ENCODE results near the gene ARL3. TPM values are rescaled to one million over a fixed set of nuclear protein-coding genes. Genes with fewer than 3 reads are reported as not detected.
A peak's percentile ranks its signal among the peaks of the same experiment; 100 is the strongest.

ARL3 gene
- total RNA-seq, 4 donors from 2014 or later, result 1.4 to 9.1 (median 2.4) TPM

DNA sequence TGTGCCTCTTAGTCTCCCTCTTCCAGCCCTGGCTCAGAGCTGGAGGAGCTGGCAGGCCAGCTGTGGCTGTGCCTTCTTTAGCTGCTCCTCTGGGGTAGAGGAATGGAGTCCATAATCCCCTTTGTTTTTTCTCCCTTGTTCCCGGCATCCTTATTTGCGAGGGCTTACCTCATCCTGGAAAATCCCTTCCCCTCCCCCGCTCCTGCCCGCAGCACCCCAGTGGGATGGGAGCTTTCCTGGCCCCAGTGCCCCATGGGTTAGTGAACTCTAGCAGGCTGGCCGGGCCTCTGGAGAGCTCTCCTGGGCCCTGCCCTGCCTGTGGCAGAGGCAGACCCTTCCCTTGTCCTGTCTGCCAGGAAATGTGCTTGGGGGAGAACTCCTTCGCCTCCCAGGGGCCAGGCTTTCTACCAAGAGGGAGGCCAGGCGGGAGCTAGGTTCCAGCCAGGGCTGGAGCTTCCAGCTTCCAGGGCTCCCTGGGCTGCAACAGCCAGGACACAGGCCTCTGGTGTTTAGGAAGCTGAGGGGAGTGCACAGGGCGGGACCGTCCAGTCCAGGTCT, 86.4 kb downstream of the ARL3 start:
- TF ChIP-seq POLR2A (IDR thresholded peaks at IDR 0.05), result no peak
- TF ChIP-seq, protein P1, sequence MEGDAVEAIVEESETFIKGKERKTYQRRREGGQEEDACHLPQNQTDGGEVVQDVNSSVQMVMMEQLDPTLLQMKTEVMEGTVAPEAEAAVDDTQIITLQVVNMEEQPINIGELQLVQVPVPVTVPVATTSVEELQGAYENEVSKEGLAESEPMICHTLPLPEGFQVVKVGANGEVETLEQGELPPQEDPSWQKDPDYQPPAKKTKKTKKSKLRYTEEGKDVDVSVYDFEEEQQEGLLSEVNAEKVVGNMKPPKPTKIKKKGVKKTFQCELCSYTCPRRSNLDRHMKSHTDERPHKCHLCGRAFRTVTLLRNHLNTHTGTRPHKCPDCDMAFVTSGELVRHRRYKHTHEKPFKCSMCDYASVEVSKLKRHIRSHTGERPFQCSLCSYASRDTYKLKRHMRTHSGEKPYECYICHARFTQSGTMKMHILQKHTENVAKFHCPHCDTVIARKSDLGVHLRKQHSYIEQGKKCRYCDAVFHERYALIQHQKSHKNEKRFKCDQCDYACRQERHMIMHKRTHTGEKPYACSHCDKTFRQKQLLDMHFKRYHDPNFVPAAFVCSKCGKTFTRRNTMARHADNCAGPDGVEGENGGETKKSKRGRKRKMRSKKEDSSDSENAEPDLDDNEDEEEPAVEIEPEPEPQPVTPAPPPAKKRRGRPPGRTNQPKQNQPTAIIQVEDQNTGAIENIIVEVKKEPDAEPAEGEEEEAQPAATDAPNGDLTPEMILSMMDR (IDR thresholded peaks at IDR 0.05), result no peak
- no peak for DNase-seq
- Histone ChIP-seq H3K36me3 (peaks cover 0 to 12% (median 0%) of the 10 kb centered on the region in 3 donors), H3K4me3 (no peak overlapping the region), H3K27ac (peak overlapping the region; percentile 50 to 85 (median 65)), H3K9me3 (no peaks in the 10 kb centered on the region), H3K4me1 (peaks cover 0 to 28% (median 0%) of the 10 kb centered on the region in 4 donors), H3K27me3 (no peaks in the 10 kb centered on the region)

DNA sequence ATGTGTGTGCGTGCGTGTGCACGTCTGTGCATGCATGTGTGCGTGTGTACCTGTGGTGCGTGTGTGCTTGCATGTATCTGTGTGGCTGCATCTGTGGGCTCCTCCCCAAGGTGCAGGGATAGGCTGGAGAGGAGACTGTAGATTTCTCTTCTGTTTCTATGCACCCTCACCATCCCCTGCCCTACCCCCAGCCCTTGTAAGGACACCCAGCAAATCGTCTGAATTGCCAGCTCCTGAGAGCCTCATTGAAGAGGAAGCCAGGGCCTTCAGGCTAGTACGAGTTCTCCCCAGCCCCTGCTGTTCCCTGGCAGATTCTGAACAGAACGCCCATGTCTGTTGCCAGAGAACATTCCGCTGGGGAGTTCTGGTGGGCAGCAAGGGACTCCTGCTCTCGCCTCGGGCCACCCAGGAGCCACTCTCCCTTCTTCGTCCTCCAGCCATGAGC, 86.9 kb downstream of the ARL3 start:
- no peak for DNase-seq

DNA sequence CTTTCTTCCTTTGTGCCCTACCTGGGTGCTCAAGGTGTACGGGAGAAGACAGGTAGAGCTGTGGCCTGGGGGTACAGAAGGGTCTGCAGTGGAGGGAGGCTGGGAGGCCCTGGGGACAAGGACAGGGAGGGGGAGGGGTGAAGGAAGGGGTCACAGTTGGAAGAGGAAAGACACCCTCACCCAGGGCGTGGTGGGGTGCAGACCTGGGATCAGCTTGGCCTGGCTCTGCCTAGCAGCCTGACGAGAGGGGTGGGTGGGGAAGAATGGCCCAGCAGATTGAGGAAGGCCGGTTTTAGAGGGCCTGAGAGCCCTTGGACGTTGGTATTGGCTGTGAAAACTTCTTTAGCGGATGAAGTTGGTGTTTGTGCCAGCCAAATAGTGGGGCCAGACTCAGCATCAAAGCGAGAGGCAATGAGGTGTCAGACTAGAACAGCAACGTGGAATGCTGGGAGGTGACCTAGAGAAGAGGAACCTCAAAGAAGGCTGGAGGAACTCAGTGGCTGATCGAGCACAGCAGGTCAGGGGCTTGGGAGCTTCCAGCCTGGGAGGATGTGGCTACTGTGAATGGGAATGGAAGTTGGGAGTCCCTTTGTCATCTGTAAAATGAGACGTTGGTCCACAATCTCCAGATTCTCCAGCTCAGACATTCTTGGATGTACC, 88.0 kb downstream of the ARL3 start:
- Histone ChIP-seq H3K27me3 (no peaks in the 10 kb centered on the region), H3K4me3 (no peak overlapping the region), H3K36me3 (peaks cover 0 to 12% (median 0%) of the 10 kb centered on the region in 3 donors), H3K27ac (peak overlapping the region in 1 of 4 donors; percentile 85), H3K9me3 (no peaks in the 10 kb centered on the region), H3K4me1 (peaks cover 0 to 18% (median 0%) of the 10 kb centered on the region in 4 donors)
- TF ChIP-seq POLR2A (IDR thresholded peaks at IDR 0.05), result no peak
- TF ChIP-seq, protein P1 (IDR thresholded peaks at IDR 0.05), result no peak
- DNase-seq, result no peak

More for the DNA sequence above, 86.9 kb downstream of the ARL3 start:
- H3K27me3 ChIP-seq, result no peaks in the 10 kb centered on the region
- peaks cover 0 to 12% (median 0%) of the 10 kb centered on the region in 3 donors for H3K36me3 ChIP-seq
- H3K27ac ChIP-seq, result peak overlapping the region; percentile 50 to 85 (median 65)
- no peaks in the 10 kb centered on the region for H3K9me3 ChIP-seq
- no peak for TF ChIP-seq POLR2A (IDR thresholded peaks at IDR 0.05)
- TF ChIP-seq, protein P1 (IDR thresholded peaks at IDR 0.05), result no peak
- H3K4me1 ChIP-seq, result peaks cover 0 to 23% (median 0%) of the 10 kb centered on the region in 4 donors
- no peak overlapping the region for H3K4me3 ChIP-seq

DNA sequence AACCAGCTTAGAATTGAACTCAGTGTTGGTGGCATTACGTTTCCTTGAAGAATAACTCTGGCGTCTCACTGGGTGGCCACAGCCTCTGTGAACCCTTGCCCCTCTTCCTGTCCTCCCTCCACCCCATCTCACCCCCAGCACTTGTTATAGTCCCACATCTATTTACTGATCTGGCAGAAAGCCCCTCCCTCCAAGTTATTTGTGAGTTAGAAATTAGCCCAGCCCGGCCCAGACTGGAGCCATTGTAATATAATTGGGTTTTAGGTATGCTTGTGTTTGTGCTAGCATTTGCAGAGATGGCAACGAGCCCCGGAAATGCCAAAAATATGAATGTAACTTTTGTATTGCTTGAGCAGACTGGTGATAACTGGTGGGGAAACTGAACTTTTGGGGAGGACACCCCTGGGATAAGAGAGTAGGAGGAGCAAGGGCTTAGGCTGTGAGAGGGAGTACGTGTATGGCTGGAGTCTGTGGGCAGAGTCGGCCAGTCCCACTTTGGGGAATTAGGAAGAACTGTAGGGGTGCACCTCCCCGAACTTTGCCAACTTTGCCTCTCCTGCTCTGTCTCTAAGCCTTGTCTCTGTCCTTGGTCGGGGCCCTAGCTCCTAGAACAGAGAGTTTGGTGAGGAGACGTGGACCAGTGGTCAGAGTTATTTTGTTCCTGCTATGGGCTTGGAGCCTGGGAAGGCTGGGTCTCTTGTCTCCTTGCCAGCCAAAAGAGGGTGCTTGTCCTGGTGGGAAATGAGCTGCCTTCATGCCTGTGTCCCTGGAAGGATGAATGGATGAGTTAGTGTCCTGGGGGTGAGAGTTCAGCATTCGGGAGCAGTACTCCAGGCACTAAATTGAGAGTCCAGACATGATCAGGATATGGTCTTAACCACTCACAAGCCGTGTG, 89.2 kb downstream of the ARL3 start:
- DNase-seq, result no peak
- Histone ChIP-seq H3K27me3 (no peaks in the 10 kb centered on the region), H3K4me3 (no peak overlapping the region), H3K27ac (no peak overlapping the region), H3K36me3 (peaks cover 0 to 8% (median 0%) of the 10 kb centered on the region in 3 donors), H3K9me3 (no peaks in the 10 kb centered on the region), H3K4me1 (peaks cover 0 to 29% (median 1%) of the 10 kb centered on the region in 4 donors)
- TF ChIP-seq POLR2A (IDR thresholded peaks at IDR 0.05), result no peak
- TF ChIP-seq, protein P1 (IDR thresholded peaks at IDR 0.05), result no peak

DNA sequence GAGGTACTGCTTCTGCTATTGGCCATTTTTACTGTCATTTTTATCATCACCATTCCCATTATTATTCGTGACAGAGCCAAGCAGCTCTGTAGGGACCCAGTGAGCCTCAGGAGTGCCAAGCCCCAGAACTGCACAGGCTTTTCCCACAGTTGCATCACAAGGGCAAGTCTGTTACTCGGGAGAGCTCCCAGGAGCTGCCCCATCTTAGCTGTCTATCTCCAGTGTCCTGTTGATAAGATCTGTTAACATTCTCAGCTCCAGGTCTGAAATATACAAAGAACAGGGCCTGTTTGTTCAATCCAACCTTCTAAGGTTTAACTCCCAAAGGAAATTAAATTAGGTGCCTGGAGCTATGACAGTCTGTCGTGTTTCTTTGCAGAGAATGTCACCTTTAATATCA, 90.1 kb downstream of the ARL3 start:
- Histone ChIP-seq H3K4me1 (peaks cover 0 to 38% (median 2%) of the 10 kb centered on the region in 4 donors), H3K9me3 (no peaks in the 10 kb centered on the region), H3K4me3 (no peak overlapping the region), H3K27ac (no peak overlapping the region), H3K27me3 (no peaks in the 10 kb centered on the region), H3K36me3 (peaks cover 0 to 10% (median 0%) of the 10 kb centered on the region in 3 donors)
- DNase-seq, result no peak
- TF ChIP-seq POLR2A (IDR thresholded peaks at IDR 0.05), result no peak
- TF ChIP-seq, protein P1 (IDR thresholded peaks at IDR 0.05), result no peak

All from Peyer's patch (tissue), 4 donors.